Measurements from ENCODE around the gene TMEM63C. TPM values are rescaled to one million over a fixed set of nuclear protein-coding genes. Genes with fewer than 3 reads are reported as not detected.

Gene TMEM63C
- polyA plus RNA-seq, 1 donor (not counting 4 experiments of a cell fraction or from before 2014, with no cell fraction given) = 0.66 TPM

GRCh38 chr14:77259025-77259715 lies 77.6 kb downstream of the TMEM63C start:
- Histone ChIP-seq H4K20me1 (ENCODE audit: control insufficient read depth, extremely low read depth, insufficient read depth, low read length) (no peaks in the 10 kb centered on the region), H2AFZ (ENCODE audit: control insufficient read depth, low read length) (no peak overlapping the region), H3K27ac (ENCODE audit: control insufficient read depth, insufficient read depth, low read length) (no peak overlapping the region), H3K27me3 (ENCODE audit: control insufficient read depth, extremely low read depth, insufficient read depth, low read length) (peaks cover 10% of the 10 kb centered on the region), H3K9me1 (ENCODE audit: control insufficient read depth, extremely low read depth, insufficient read depth, low read length) (no peaks in the 10 kb centered on the region), H3K9me3 (ENCODE audit: control insufficient read depth, low read depth, low read length) (no peaks in the 10 kb centered on the region), H3K36me3 (ENCODE audit: control insufficient read depth in 2 of 2, extremely low read depth in 1 of 2, insufficient read depth in 2 of 2, low read length in 2 of 2) (no peaks in the 10 kb centered on the region), H3K9ac (ENCODE audit: control insufficient read depth, extremely low read depth, insufficient read depth, low read length) (no peak overlapping the region), H3K4me1 (ENCODE audit: control insufficient read depth, extremely low read depth, insufficient read depth, low read length) (no peaks in the 10 kb centered on the region), H3K4me3 (ENCODE audit: control insufficient read depth in 2 of 3, extremely low read depth in 1 of 3, insufficient read depth in 2 of 3, low read depth in 1 of 3, low read length in 3 of 3) (no peak overlapping the region), H3K4me2 (ENCODE audit: control insufficient read depth, extremely low read depth, insufficient read depth, low read depth, low read length) (no peak overlapping the region), H3K79me2 (ENCODE audit: control insufficient read depth, insufficient read depth, low read length) (no peaks in the 10 kb centered on the region)
- FAIRE-seq (no peak), DNase-seq (ENCODE audit: low read depth, low spot score) (no peak)
- dilution Hi-C loops (cut with MboI; ENCODE audit: extremely low pct_ligation_motif_present, low sequenced_read_pairs) = no loop called here
- no peak for TF ChIP-seq EZH2 (IDR thresholded peaks at IDR 0.05; ENCODE audit: low read length)
- TF ChIP-seq CTCF (optimal IDR thresholded peaks at IDR 0.05 in 1 of 3, IDR thresholded peaks at IDR 0.05 in 1 of 3, conservative IDR thresholded peaks at IDR 0.05 in 1 of 3; ENCODE audit: extremely low read depth in 1 of 3, insufficient read depth in 2 of 3, low read length in 3 of 3) = no peak

GRCh38 chr14:77260199-77260598 lies 78.6 kb downstream of the TMEM63C start:
- dilution Hi-C loops (cut with MboI; ENCODE audit: extremely low pct_ligation_motif_present, low sequenced_read_pairs) = no loop called here
- Histone ChIP-seq H3K27ac (ENCODE audit: control insufficient read depth, insufficient read depth, low read length) (no peak overlapping the region), H3K36me3 (ENCODE audit: control insufficient read depth in 2 of 2, extremely low read depth in 1 of 2, insufficient read depth in 2 of 2, low read length in 2 of 2) (no peaks in the 10 kb centered on the region), H3K27me3 (ENCODE audit: control insufficient read depth, extremely low read depth, insufficient read depth, low read length) (peaks cover 13% of the 10 kb centered on the region), H3K4me3 (ENCODE audit: control insufficient read depth in 2 of 3, extremely low read depth in 1 of 3, insufficient read depth in 2 of 3, low read depth in 1 of 3, low read length in 3 of 3) (no peak overlapping the region), H4K20me1 (ENCODE audit: control insufficient read depth, extremely low read depth, insufficient read depth, low read length) (no peaks in the 10 kb centered on the region), H3K9ac (ENCODE audit: control insufficient read depth, extremely low read depth, insufficient read depth, low read length) (no peak overlapping the region), H3K9me3 (ENCODE audit: control insufficient read depth, low read depth, low read length) (no peaks in the 10 kb centered on the region), H3K4me2 (ENCODE audit: control insufficient read depth, extremely low read depth, insufficient read depth, low read depth, low read length) (no peak overlapping the region), H3K79me2 (ENCODE audit: control insufficient read depth, insufficient read depth, low read length) (no peaks in the 10 kb centered on the region), H3K9me1 (ENCODE audit: control insufficient read depth, extremely low read depth, insufficient read depth, low read length) (no peaks in the 10 kb centered on the region), H2AFZ (ENCODE audit: control insufficient read depth, low read length) (no peak overlapping the region), H3K4me1 (ENCODE audit: control insufficient read depth, extremely low read depth, insufficient read depth, low read length) (no peaks in the 10 kb centered on the region)
- FAIRE-seq (no peak), DNase-seq (ENCODE audit: low read depth, low spot score) (no peak)
- no peak for TF ChIP-seq CTCF (optimal IDR thresholded peaks at IDR 0.05 in 1 of 3, IDR thresholded peaks at IDR 0.05 in 1 of 3, conservative IDR thresholded peaks at IDR 0.05 in 1 of 3; ENCODE audit: extremely low read depth in 1 of 3, insufficient read depth in 2 of 3, low read length in 3 of 3)
- TF ChIP-seq EZH2 (IDR thresholded peaks at IDR 0.05; ENCODE audit: low read length) = no peak
